COLO668 (cell line): ENCODE data around the gene OSTN.

ENCODE experiments used
- DNase-seq: peaks from one replicate; lab custom pipeline; 2025; ENCODE audit not compliant: unreplicated experiment; lab: John Stamatoyannopoulos, UW

The OSTN gene

DNA sequence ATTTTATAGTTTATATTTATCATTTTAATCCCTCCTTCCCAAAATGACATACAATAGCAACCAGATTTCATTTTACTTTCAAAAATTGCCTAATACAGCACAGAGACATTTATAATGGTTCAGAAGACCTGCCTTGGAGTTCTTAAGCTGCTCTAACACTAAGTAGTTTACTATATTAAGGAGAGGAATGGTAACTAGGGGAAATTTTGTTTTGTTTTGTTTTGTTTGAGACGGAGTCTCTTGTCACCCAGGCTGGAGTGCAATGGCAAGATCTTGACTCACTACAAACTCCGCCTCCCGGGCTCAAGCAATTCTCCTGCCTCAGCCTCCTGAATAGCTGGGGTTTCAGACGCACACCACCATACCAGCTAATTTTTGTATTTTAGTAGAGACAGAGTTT, 107.4 kb downstream of the OSTN start:
- DNase-seq = no peak

DNA sequence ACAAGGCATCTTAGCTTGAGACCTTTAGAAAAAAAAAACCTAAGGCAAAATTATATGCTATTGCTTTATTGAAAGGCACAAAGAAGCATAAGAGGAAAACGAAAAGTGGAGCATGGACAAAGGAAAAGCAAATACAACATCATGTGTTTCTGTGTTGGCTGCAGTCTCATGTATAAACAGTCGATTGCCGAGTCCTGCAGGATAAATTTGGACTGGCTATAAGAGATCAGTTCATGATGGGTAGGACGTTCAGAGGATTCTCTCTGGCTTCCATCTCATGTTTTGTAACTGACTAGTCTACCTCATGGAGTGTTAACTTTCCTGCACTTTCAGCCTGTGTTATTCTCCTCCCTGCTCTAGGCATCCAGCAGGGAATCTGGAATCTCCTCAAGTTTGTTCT, 108.3 kb downstream of the OSTN start:
- no peak for DNase-seq

DNA sequence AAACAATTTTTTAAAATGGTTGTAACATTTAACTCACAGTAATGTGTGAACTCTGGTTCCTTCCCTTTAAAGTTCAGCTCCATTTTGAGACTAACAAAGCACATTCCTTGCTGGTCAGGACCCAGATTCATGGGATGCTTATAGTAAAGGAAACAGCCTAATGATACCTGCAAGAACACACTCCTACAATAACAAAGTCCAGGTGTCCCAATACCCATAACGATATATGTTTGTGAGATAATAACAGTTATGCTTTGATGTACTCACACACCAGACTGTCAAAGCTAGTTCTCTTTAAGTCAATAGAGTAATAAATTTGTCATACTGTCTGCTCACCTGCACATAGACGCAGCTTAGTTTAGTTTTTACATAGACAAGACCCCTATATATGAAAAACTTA, 114.3 kb downstream of the OSTN start:
- no peak for DNase-seq

DNA sequence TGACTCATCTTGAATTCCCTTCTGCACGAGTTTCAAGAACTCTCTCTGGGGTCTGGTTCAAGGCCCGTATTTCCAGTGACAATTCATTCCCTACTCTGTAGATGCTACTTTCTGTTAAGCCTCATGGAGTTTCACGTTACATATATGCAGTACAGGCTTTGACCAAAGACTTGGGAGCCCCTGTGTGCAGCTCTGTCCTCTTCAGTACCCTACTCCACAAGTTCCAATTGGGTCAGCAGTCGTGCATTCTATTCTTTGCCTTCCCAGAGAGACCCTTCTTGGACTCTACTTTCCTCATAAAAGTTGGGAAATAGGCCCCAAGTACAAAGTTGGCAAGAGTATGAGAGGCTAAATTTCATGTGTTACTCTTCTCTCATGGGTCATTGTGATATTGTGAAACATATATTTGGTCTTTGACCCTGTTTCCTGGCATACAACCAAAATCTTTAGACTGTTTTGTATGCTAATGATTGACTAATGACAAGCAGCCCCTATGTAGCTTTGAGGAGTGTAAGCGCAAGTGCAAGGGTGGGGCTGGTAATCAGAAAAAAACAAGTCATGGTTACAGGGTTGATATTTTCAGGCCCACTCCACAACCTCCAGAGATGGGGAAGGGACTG, 115.2 kb downstream of the OSTN start:
- no peak for DNase-seq
